COR-L47 (cell line): ENCODE results near the gene PLCB4.
A peak's percentile ranks its signal among the peaks of the same experiment; 100 is the strongest.

Source experiments
- DNase-seq: peaks from one replicate; lab custom pipeline; 2025; lab: John Stamatoyannopoulos, UW

PLCB4 gene

GRCh38 chr20:9270831-9271230, 201.9 kb downstream of the PLCB4 start:
- no peak for DNase-seq

DNA sequence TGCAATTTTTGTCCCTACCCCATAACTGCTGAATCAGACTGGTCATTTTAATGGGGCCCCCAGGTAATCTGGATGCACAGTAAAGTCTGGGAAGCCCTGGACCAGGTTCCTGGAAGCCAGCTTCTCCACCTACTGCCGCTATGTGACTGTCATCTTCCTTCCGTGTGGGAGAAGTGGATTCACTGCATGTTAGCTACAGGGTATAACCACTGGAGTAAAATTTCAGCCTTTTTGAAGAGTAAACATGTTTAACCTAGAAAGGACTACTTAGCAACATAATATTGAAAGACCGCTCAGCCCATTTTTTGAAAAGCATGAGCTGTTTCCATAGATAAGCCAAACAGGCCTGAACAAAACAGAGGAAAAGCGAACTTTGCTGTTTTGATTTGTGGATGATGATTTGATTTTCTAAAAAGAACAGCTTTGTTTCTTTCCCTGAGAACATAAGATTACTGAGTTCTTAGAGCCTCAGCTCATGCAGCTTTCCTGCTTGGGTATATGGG, 208.1 kb downstream of the PLCB4 start:
- DNase-seq = no peak

GRCh38 chr20:9279918-9280401, 211.1 kb downstream of the PLCB4 start:
- no peak for DNase-seq

DNA sequence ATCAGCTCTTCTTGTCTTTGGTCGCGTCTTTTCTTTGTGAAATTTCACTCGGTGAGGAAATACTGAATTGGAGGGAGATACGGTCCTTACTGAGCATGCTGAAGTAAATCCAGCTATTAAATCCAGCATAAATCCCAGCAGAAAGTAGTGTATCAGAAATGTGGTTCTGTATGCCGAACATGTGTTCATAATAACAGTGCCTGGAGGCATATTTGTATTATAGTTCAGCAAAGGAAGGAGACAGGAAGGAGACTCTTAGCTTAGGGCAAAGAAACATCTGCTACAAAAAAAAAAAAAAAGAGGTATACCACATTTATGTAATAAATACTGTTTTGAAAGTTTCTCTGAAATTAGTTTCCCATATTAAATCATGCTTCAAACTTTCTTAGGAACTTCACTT, 211.8 kb downstream of the PLCB4 start:
- no peak for DNase-seq

DNA sequence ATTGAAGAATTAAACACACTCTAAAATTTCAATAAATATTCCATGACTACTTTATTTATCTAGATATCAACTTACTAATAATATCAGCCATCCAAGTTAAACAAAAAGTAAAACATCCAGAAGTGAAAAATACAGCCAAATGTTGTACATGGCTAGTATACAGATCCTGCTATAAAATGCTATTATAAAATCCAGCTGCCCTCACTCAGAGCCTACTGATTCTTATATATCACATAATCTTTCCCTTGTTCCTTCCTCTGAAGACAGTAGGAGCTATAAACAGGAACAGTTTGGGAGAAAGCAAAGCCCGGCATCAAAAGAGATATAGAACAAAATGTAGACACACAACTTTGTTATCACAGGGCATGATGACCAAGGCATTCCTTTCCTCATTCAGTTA, 212.9 kb downstream of the PLCB4 start:
- DNase-seq = no peak

DNA sequence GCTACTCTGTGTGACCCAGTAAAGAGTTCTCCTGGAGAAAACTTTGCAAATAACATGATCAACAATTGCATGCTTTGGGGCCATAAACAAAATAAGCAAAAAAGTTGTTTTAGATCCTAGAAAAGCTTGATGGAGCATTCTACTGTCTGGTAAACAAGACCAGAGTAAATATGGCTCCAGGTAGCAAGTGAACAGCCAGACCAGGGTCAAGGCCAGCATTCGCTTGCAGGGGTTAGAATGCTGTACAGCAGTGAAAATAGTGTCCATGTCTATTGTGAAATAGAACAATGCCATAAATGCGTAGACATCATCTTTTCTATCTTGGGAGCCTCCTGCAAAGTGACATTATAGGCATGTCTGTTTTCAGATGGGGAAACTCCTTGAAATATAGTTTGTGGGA, 216.7 kb downstream of the PLCB4 start:
- no peak for DNase-seq

DNA sequence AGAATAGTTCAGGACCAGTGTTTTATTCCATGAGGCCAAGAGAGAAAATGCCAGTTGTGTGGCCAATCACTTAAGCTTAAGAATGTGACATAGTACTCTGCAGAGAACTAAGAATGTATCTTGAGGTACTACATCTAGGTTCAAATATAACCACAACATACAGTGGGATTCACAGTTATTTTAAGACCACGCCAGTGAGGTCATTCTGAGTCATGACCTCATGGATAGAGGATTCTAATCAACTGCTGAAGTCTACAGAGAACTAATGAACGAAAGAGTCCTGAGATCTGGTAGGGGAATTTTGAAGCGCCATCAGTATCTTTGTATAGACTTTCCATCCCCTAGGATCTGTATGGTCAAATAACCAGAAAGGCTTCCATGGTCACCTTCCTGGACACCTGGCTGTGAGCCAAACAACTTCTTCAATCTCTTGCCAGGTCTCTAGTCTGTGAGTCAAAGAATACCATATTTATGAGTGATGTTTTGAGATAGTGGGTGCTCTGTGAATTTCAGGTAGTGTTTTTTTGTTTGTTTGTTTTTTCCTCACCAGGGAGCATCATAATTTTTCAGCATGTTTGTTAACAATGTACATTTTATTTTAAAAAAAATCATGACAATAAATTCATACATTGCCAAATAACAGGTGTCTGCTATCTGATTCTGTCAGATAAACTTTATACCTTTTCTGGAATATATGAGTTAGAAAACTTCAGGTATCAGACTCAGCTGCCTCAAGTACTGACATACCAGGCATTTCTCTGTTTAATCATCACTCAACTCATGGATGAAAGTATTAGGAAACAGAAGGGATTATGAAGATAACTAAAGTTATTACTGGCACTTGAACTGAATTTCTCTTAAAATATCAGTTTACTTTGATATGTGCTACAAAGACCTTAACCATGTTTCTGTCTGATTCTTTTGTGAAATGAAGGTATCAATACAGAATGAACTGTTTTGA, 217.9 kb downstream of the PLCB4 start:
- no peak for DNase-seq

- DNase-seq = peak; percentile 40
Measured at GRCh38 chr20:9287826-9288225, 218.9 kb downstream of the PLCB4 start.

DNA sequence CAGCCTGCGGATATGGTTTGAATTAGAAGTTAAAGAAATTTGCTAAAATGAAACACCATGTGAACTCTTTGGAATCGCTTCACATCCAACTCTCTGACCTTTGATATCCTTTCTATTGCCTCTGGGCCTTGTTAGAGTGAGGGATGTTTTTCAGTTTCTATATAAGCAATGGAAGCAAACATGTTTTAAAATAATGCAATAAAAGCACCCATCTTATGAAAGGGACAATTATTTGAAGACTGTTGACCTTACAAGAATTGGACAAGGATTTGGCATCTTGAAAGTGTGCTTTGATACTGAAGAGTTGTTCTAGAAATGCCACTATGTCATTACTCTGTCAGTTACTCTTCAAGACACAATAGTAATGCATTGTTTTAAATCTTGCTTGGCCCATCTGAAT, 221.4 kb downstream of the PLCB4 start:
- no peak for DNase-seq

- no peak for DNase-seq
Measured at GRCh38 chr20:9293145-9293544, 224.3 kb downstream of the PLCB4 start.

DNA sequence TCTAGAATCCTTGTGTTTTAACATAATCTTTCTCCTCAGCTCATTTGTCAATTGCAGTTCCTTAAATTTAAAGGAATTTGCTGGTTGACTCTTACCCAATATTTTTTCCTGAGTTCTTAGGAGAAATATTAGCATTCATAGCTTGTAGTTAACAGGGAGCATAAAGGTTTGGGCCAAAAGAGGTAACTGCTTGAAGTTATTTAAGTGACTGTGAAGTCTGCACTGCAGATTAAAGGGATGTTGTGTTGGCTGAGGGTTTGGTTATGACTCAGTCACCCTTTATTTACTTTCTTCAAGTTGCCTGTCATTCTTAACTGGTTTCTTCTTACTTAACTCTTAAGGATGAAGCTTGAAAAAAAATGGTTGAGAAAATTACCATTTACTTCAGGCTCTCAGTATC, 225.2 kb downstream of the PLCB4 start:
- DNase-seq = no peak

DNA sequence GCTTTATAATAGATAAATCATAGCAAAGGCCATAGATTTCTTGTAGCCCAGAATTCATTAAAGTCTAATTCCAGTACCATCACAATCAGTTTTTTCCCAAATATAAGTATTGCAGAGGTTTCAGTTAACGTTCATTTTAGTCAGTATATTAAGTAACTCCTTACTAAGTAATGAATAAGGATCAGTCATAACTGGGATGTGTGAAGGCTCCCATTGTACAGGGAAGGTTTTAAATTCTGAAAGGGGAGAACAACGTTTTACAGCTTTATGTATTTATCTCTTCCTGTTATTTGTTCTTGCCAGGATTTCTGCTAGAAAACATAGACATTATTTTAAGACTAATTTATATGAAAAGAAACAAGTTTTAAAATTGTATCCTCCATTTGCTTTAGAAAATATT, 230.0 kb downstream of the PLCB4 start:
- DNase-seq = no peak

DNA sequence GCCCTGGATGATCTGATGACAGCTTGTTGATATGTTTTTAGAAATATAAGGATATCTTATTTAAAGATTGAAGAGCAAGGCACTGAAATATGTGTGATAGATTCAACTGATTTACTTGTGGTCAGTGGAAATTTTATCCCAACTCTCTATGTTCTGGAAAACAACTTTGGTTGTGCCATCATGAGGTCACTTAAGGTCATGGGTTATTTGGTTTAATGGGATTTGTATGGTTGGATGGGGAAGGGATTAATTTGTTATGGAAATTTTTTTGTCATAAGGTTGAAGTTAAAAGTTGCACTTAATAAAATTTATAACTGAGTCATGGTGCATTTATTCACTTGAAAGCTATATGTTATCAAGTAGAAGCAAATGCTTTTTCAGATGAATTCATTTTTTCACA, 231.2 kb downstream of the PLCB4 start:
- DNase-seq = no peak

DNA sequence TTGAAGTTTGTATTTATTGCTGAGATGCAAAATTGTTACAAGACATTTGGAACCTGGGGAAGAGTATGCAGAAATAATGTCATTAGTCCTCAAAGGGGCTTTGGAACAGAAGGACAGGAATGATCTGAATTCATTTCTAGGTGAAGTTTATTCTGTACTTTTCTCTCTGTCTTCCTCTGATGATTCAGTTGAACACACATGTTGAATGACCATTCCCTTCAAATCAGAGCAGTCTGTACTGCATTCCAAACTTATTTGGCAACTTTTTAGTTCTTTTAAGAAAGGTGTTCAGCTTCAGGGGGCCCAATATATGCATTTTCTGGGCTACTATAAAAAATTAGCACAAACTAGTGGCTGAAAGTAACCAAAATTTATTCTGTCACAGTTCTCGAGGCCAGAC, 231.6 kb downstream of the PLCB4 start:
- no peak for DNase-seq

GRCh38 chr20:9301129-9302090, 232.5 kb downstream of the PLCB4 start:
- DNase-seq = peak; percentile 85

DNA sequence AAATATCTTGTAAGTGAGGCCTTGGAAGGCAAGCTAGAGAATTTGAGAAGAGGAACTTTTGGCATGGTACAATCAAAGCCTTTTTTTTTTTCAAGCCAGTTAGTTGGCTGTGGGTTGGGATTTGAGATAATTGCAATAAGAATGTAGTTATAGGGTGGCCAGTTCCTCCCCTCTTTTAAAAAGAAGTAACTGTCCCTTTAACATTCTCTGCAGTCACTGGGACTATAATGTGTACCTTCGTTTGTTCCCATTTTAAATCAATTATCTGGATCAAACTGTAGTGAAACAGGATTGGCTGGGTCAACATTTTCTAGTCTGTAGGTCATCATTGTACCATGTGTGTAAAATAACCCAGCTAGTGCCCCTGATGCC, 233.2 kb downstream of the PLCB4 start:
- DNase-seq = no peak

- DNase-seq = no peak
Measured at GRCh38 chr20:9306521-9306920, 237.6 kb downstream of the PLCB4 start.

GRCh38 chr20:9308056-9308455, 239.2 kb downstream of the PLCB4 start:
- no peak for DNase-seq

GRCh38 chr20:9311132-9311531, 242.2 kb downstream of the PLCB4 start:
- DNase-seq = no peak

DNA sequence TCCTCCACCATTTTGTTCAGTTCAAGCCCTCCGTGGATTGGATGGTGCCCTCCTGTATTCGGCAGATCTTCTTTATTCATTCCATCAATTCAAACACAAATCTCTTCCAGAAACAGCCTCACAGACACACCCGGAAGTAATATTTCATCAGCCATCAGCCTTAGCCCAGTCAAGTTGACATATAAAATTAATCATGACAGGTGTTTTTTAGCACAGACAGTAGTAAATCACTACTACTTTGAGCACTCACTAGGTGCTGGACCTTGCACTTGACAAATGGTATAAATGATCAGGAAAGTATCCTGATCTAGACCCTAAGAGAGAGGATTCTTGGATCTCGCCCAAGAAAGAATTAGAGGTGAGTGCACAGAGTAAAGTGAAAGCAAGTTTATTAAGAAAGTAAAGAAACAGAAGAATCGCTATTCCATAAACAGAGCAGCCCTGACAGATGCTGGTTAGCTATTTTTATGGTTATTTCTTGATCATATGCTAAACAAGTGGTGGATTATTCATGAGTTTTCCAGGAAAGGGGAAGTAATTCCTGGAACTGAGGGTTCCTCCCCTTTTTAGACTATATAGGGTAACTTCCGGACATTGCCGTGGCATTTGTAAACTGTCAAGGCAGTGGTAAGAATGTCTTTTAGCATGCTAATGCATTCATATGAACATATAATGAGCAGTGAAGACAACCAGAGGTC, 250.9 kb downstream of the PLCB4 start:
- DNase-seq = no peak

DNA sequence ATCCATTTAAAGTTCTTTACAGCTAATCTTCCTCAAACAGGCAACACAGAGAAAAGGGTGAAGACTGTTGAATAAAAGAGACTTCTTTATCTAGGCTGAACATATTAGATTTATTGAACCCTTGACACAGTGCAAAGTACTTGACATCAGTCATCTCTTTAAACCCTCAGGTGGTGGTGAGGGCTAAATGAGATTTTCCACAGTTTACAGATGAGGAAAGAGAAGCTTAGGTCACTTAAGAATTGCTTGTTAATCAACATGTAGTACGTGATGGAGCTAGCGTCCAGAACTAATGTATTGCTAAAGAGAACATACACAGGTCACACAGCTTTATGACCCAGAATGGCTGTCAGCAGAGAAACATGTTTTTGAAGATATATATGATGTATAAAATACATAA, 252.1 kb downstream of the PLCB4 start:
- no peak for DNase-seq

GRCh38 chr20:9322661-9323060, 253.8 kb downstream of the PLCB4 start:
- no peak for DNase-seq
